ENCODE measurements around the gene RALGAPA2.

- TF ChIP-seq CTCF (IDR thresholded peaks at IDR 0.05): no peak
- no peak for TF ChIP-seq POLR2AphosphoS5 (IDR thresholded peaks at IDR 0.05; ENCODE audit: low read depth, low read length)
- no peak for TF ChIP-seq SIN3A (IDR thresholded peaks at IDR 0.05; ENCODE audit: borderline replicate concordance, insufficient read depth, low read depth, low read length)
These were observed 191.7 kb downstream of the RALGAPA2 start for GRCh38 chr20:20520776-20521175.

Data from Panc1 (cell line).